Tibial nerve (tissue), 4 donors: ENCODE measurements around the gene ANKRD66.
A peak's percentile ranks its signal among the peaks of the same experiment; 100 is the strongest.

ENCODE experiments used
- EP300 ChIP-seq, 2 donors: sonication (generic); formaldehyde crosslinking; IDR thresholded peaks; one replicate each; pipeline ENCODE4 v1.6.1; 2017; ENCODE audit warnings: antibody characterized with exemption in 2 of 2, mild to moderate bottlenecking in 1 of 2
- POLR2A ChIP-seq, 2 donors: fragments of 450-650 bp; IDR thresholded peaks; one replicate each; pipeline ENCODE4 v1.6.1; 2017; ENCODE audit warnings: antibody characterized with exemption in 2 of 2, mild to moderate bottlenecking in 2 of 2, moderate library complexity in 2 of 2
- TF ChIP-seq, protein P1 (sequence below), 5 experiments: fragments of 200-600 bp in 3 of 5; fragments of 450-650 bp in 2 of 5; sonication (generic) in 3 of 5; IDR thresholded peaks; one replicate each; pipeline ENCODE4 v1.5.1; 2016 to 2019; ENCODE audit warnings: antibody characterized with exemption in 5 of 5, mild to moderate bottlenecking in 3 of 5, moderate library complexity in 2 of 5

DNA sequence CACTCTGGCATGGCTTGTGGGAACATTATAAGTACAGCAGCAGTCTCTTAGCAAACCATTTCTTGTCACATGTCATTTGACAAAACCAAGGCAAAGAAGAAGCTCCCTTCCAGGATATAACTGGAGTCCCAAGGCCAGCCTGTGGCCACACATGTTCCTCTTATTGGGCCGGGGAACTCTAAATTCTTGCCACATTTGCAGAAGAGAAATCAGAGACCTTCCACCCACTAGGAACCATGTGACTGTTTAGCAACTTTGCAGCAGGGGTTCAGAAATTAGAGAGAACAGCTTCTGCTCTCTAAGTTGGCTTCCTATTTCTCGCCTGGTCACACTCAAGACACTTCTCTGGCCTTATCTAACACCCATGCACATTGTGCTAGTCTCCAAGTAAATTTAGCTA is 26.0 kb downstream of the ANKRD66 start:
- TF ChIP-seq, protein P1, sequence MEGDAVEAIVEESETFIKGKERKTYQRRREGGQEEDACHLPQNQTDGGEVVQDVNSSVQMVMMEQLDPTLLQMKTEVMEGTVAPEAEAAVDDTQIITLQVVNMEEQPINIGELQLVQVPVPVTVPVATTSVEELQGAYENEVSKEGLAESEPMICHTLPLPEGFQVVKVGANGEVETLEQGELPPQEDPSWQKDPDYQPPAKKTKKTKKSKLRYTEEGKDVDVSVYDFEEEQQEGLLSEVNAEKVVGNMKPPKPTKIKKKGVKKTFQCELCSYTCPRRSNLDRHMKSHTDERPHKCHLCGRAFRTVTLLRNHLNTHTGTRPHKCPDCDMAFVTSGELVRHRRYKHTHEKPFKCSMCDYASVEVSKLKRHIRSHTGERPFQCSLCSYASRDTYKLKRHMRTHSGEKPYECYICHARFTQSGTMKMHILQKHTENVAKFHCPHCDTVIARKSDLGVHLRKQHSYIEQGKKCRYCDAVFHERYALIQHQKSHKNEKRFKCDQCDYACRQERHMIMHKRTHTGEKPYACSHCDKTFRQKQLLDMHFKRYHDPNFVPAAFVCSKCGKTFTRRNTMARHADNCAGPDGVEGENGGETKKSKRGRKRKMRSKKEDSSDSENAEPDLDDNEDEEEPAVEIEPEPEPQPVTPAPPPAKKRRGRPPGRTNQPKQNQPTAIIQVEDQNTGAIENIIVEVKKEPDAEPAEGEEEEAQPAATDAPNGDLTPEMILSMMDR (IDR thresholded peaks at IDR 0.05): no peak
- TF ChIP-seq POLR2A (IDR thresholded peaks at IDR 0.05) (no peak), EP300 (IDR thresholded peaks at IDR 0.05) (peak; percentile 65 to 84)
